A673 (cell line): ENCODE measurements around the gene FLACC1. TPM values are rescaled to one million over a fixed set of nuclear protein-coding genes. Genes with fewer than 3 reads are reported as not detected.

Source experiments
- BruUV-seq: library from RNA; stranded (reverse); fragments of 400-500 nt; replicated peaks from 2 replicates; lab custom pipeline; 2021; lab: Mats Ljungman, UMichigan
- CTCF ChIA-PET: fragments of 300-600 bp; sonication (Branson Sonifier 250); formaldehyde crosslinking; loops from one replicate; lab custom pipeline; 2022; ENCODE audit warnings: antibody characterized with exemption; lab: Charles Lee
- POLR2A ChIA-PET: fragments of 300-600 bp; sonication (Branson Sonifier 250); formaldehyde crosslinking; loops from one replicate; lab custom pipeline; 2022; ENCODE audit warnings: antibody characterized with exemption; ENCODE audit not compliant: low non-redundant PET; lab: Charles Lee
- DNase-seq: peaks from one replicate; pipeline ENCODE4 v3.0.0-alpha.2; 2015; ENCODE audit warnings: low spot score
- H3K27ac ChIP-seq: fragments of 200-600 bp; sonication (generic); 2 replicates; pipeline ENCODE4 v1.5.1; 2016; ENCODE audit warnings: mixed run types, low read depth, mild to moderate bottlenecking, mixed read lengths, antibody characterized with exemption, low read length; ENCODE audit not compliant: poor library complexity, severe bottlenecking
- H3K27me3 ChIP-seq: fragments of 200-600 bp; sonication (generic); replicated peaks from 2 replicates; pipeline ENCODE4 v1.6.1; 2017; ENCODE audit warnings: mixed run types, low read depth, mild to moderate bottlenecking, mixed read lengths, antibody characterized with exemption, low read length; ENCODE audit not compliant: insufficient read depth, poor library complexity
- H3K36me3 ChIP-seq: fragments of 200-600 bp; sonication (generic); 2 replicates; pipeline ENCODE4 v1.6.1; 2016; ENCODE audit warnings: mixed run types, mild to moderate bottlenecking, mixed read lengths, antibody characterized with exemption, low read length; ENCODE audit not compliant: insufficient read depth, poor library complexity, severe bottlenecking
- H3K4me1 ChIP-seq: fragments of 200-600 bp; sonication (generic); 2 replicates; pipeline ENCODE4 v1.6.1; 2017; ENCODE audit warnings: mixed run types, mild to moderate bottlenecking, mixed read lengths, antibody characterized with exemption, low read length; ENCODE audit not compliant: insufficient read depth, poor library complexity, severe bottlenecking
- H3K4me3 ChIP-seq: fragments of 200-600 bp; sonication (generic); 2 replicates; pipeline ENCODE4 v1.5.1; 2016; ENCODE audit warnings: low read depth, mixed run types, mild to moderate bottlenecking, mixed read lengths, low read length; ENCODE audit not compliant: poor library complexity, severe bottlenecking
- H3K9me3 ChIP-seq: fragments of 200-600 bp; sonication (generic); 2 replicates; pipeline ENCODE4 v1.6.1; 2016; ENCODE audit warnings: mixed run types, low read depth, mild to moderate bottlenecking, mixed read lengths, antibody characterized with exemption, low read length; ENCODE audit not compliant: poor library complexity, severe bottlenecking
- CTCF ChIP-seq: fragments of 300-800, 200-600 bp; sonication (generic); conservative IDR thresholded peaks from 2 replicates; pipeline ENCODE4 v1.5.1; 2017; ENCODE audit warnings: low read depth, mild to moderate bottlenecking, antibody characterized with exemption, low read length, moderate library complexity, mixed read lengths
- EZH2 ChIP-seq: fragments of 200-600 bp; sonication (generic); IDR thresholded peaks from 2 replicates; pipeline ENCODE4 v1.6.1; 2017; ENCODE audit warnings: borderline replicate concordance, low read depth, mild to moderate bottlenecking, mixed read lengths, antibody characterized with exemption, low read length; ENCODE audit not compliant: poor library complexity, severe bottlenecking
- intact Hi-C: fragments of 100-400 bp; cut with micrococcal nuclease; formaldehyde crosslinking; loops from one replicate; pipeline ENCODE4 v1.10.0; 2022; ENCODE audit not compliant: unreplicated experiment
- total RNA-seq: library from RNA; stranded (reverse); gene quantifications from 2 replicates; pipeline ENCODE4 v1.2.3, GENCODE V29; 2021

The FLACC1 gene
- total RNA-seq, 1 experiment from 2014 or later = 2.4 TPM

GRCh38 chr2:201363857-201364560 lies 6.9 kb upstream of the FLACC1 start:
- POLR2A ChIA-PET = interaction anchor here (0.6 kb wide), 1 partner anchor 168 kb away, joined by 3 read pairs; no protein-coding TSS in a partner anchor
- Histone ChIP-seq H3K27ac (no peak overlapping the region), H3K9me3 (peaks cover 4% of the 10 kb centered on the region), H3K36me3 (no peaks in the 10 kb centered on the region), H3K27me3 (no peaks in the 10 kb centered on the region), H3K4me3 (no peak overlapping the region), H3K4me1 (no peaks in the 10 kb centered on the region)
- CTCF ChIA-PET = interaction anchor here (0.6 to 1.0 kb wide), 3 partner anchors 127 to 132 kb away, joined by 3 to 6 read pairs (median 5); no protein-coding TSS in a partner anchor
- intact Hi-C loops = loop anchor here (1.0 kb wide), 1 partner anchor 128 kb away; no protein-coding TSS in a partner anchor
- TF ChIP-seq CTCF (peak; percentile 91), EZH2 (no peak)
- peak; percentile 72 for DNase-seq
- BruUV-seq = no TSS peak

GRCh38 chr2:201362396-201362795 lies 5.3 kb upstream of the FLACC1 start:
- no TSS peak for BruUV-seq
- no peak overlapping the region for H3K4me3 ChIP-seq
- intact Hi-C loops = no loop called here
- H3K9me3 ChIP-seq = no peaks in the 10 kb centered on the region
- no peaks in the 10 kb centered on the region for H3K36me3 ChIP-seq
- no peaks in the 10 kb centered on the region for H3K27me3 ChIP-seq
- no peak for DNase-seq
- no peaks in the 10 kb centered on the region for H3K4me1 ChIP-seq
- POLR2A ChIA-PET = no interaction called here
- H3K27ac ChIP-seq = no peak overlapping the region
- CTCF ChIA-PET = interaction anchor here (1.1 kb wide), 1 partner anchor 16 kb away, joined by 7 read pairs; no protein-coding TSS in a partner anchor
- TF ChIP-seq EZH2 (no peak), CTCF (no peak)

GRCh38 chr2:201361078-201361733 lies 4.1 kb upstream of the FLACC1 start:
- H3K27ac ChIP-seq = no peak overlapping the region
- BruUV-seq = no TSS peak
- H3K9me3 ChIP-seq = no peaks in the 10 kb centered on the region
- H3K4me3 ChIP-seq = no peak overlapping the region
- intact Hi-C loops = no loop called here
- ChIA-PET CTCF (no interaction called here), POLR2A (no interaction called here)
- no peak for DNase-seq
- no peaks in the 10 kb centered on the region for H3K4me1 ChIP-seq
- no peaks in the 10 kb centered on the region for H3K36me3 ChIP-seq
- no peaks in the 10 kb centered on the region for H3K27me3 ChIP-seq
- TF ChIP-seq EZH2 (no peak), CTCF (no peak)
